Activated naive CD4-positive, alpha-beta T cell treated with anti-CD3 and anti-CD28 coated beads, Interleukin-2, amount 50 U/mL, for 24 hours (primary cell): ENCODE measurements around the gene RBPMS2.

Experiments
- H3K27ac Mint-ChIP-seq: one replicate; pipeline ENCODE4 v1.8.0; 2021; ENCODE audit warnings: mild to moderate bottlenecking, mixed read lengths
- H3K27me3 Mint-ChIP-seq: one replicate; pipeline ENCODE4 v1.8.0; 2021; ENCODE audit warnings: mixed read lengths
- H3K36me3 Mint-ChIP-seq: one replicate; pipeline ENCODE4 v1.8.0; 2021; ENCODE audit warnings: mixed read lengths
- H3K4me1 Mint-ChIP-seq: one replicate; pipeline ENCODE4 v1.8.0; 2021; ENCODE audit warnings: mixed read lengths
- H3K4me3 Mint-ChIP-seq: one replicate; pipeline ENCODE4 v1.8.0; 2021; ENCODE audit warnings: mild to moderate bottlenecking, mixed read lengths
- H3K9me3 Mint-ChIP-seq: one replicate; pipeline ENCODE4 v1.8.0; 2021; ENCODE audit warnings: mixed read lengths

The RBPMS2 gene

DNA sequence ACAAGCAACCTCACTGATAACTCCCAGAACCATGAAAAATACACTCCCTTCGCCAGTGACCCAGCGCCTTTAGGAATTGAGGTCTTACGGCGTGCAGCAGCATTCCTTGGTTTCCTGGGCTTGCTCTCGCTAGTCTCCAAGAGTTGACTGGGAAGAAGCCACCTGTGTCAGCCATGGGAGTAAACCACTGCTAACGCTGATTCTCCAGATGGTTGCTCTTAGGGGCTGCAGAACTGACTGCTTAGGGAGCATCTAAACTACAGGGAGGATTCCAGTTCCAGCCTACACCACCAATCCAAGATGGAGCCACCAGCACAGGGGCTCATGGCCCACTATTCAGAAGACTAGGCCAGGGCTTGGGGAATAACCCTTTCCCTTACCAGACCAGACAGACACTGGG lies 2.4 kb downstream of the RBPMS2 start:
- H3K9me3 Mint-ChIP-seq, result no peaks in the 10 kb centered on the region
- H3K4me3 Mint-ChIP-seq, result no peak overlapping the region
- no peaks in the 10 kb centered on the region for H3K4me1 Mint-ChIP-seq
- no peaks in the 10 kb centered on the region for H3K36me3 Mint-ChIP-seq
- no peak overlapping the region for H3K27ac Mint-ChIP-seq
- peaks cover 24% of the 10 kb centered on the region for H3K27me3 Mint-ChIP-seq

DNA sequence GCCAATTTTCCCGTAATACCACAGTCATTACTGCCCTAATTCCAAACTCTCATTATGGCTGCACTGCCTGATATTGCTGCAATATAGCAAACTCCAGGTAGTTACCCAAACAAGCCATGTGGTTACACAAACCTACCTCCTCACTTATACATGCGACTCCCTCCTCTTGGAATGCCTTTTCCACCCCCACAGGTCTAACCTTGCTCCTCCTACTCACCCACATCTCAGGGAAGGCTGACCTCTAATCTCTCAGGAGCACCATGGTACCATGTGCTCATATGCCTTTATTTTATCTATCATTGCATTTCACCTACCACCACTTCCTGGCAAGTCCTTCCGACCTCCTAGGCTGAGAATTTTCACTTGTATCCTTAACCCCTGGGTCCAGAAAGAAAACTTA lies 2.9 kb downstream of the RBPMS2 start:
- no peaks in the 10 kb centered on the region for H3K4me1 Mint-ChIP-seq
- no peak overlapping the region for H3K4me3 Mint-ChIP-seq
- H3K36me3 Mint-ChIP-seq, result no peaks in the 10 kb centered on the region
- H3K9me3 Mint-ChIP-seq, result no peaks in the 10 kb centered on the region
- H3K27me3 Mint-ChIP-seq, result peaks cover 24% of the 10 kb centered on the region
- no peak overlapping the region for H3K27ac Mint-ChIP-seq

DNA sequence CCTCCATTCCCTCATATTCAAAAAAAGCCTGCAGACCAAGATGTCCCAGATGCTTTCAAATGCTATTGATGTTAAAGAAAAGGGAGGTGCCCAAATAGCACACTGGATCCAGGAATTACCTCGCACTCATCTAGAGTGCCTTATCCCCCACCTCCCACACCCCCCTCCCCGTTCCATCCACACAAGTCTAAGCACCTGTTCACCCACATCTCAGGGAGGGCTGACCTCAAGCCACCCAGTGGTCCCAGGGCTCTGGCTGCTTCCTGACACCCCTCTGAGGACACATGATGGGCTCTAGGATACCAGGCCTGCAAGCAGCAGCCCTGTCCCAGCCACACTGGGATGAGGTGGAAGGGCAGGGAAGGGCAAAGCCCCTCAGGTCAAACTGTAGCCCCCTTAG lies 4.8 kb downstream of the RBPMS2 start:
- no peaks in the 10 kb centered on the region for H3K9me3 Mint-ChIP-seq
- H3K27ac Mint-ChIP-seq, result no peak overlapping the region
- no peak overlapping the region for H3K4me3 Mint-ChIP-seq
- no peaks in the 10 kb centered on the region for H3K36me3 Mint-ChIP-seq
- H3K27me3 Mint-ChIP-seq, result peaks cover 16% of the 10 kb centered on the region
- no peaks in the 10 kb centered on the region for H3K4me1 Mint-ChIP-seq

DNA sequence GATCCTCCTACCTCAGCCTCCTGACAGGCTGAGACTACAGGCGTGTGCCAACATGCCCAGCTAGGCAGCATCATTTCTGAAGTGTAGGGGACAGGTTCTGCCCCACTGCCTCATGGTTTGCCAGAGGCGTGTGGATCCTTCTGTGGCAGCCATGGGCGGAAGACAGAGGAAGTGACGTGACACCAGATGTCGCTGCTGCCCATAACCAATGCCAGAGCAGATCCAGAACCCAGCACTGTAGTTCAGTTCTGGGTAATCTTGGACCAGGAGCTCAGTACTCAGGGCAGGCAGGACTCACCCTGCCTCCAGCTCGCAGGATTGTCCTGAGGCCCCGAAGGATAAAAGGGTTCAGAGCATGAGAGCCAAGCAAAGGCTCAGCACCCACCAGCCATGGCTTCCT lies 8.2 kb downstream of the RBPMS2 start:
- Mint-ChIP-seq H3K4me1 (no peaks in the 10 kb centered on the region), H3K4me3 (no peak overlapping the region), H3K27ac (no peak overlapping the region), H3K36me3 (no peaks in the 10 kb centered on the region), H3K9me3 (no peaks in the 10 kb centered on the region), H3K27me3 (peaks cover 4% of the 10 kb centered on the region)

DNA sequence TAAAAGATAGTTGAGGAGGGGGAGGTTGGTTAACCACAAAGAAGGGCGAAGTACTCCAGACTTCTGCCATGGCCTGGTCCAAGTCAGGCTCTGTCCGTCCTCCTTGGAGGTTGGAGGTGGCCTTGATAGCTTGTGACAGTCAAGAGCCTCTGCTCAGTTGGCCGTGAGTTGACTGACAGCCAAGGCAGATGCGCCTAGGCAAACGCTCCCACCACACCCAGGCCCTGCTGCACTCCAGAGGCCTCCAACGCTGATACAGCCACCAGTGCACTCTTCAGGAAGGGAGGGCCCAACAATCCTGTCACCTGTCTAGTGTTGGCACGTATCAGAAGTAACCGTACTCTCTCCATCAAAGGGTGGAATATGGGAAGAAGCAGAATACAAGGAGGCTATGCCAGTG lies 9.3 kb downstream of the RBPMS2 start:
- Mint-ChIP-seq H3K27ac (no peak overlapping the region), H3K4me3 (no peak overlapping the region), H3K36me3 (no peaks in the 10 kb centered on the region), H3K27me3 (peaks cover 3% of the 10 kb centered on the region), H3K4me1 (no peaks in the 10 kb centered on the region), H3K9me3 (no peaks in the 10 kb centered on the region)

DNA sequence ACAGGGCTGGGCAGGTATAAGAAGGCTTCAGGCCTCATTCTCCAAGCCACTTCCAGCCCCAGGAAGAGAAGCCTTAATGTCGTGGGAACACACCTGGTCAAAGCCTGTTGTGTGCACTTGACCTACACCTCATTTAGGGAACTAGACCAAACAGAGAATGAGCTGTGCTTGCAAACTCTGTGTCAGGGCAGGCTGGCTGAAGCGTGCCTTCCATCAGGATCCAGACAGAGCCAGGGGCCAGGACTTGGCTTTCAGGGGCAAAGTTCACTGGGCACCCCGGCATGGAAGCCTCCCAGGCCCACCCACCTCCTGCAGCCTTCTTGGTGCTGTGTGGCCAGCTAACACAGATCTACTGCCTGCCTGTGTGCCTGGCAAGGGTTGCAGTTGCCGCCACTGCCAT lies 11.5 kb downstream of the RBPMS2 start:
- Mint-ChIP-seq H3K9me3 (no peaks in the 10 kb centered on the region), H3K4me3 (no peak overlapping the region), H3K36me3 (no peaks in the 10 kb centered on the region), H3K4me1 (no peaks in the 10 kb centered on the region), H3K27me3 (peaks cover 1% of the 10 kb centered on the region), H3K27ac (no peak overlapping the region)

DNA sequence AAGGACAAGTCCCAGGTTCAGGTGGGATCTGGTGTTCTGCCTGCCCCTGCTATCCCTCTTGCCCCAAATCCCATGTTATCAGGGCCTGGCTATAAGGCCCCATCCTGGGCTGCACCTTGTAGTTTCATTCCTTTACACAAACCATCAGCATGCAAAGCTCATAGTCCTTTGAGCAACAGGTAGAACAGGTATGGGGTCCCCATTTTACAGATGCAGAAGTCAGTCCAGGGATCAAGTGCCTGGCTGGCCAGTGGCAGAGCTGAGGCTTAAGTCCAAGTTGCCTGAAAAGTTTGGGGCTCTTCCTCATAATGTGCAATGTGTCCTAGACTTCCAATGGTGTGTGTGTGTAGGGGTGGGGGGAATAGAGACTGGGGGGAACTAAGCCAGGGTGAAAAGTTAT lies 11.9 kb downstream of the RBPMS2 start:
- no peak overlapping the region for H3K4me3 Mint-ChIP-seq
- no peaks in the 10 kb centered on the region for H3K4me1 Mint-ChIP-seq
- H3K27ac Mint-ChIP-seq, result no peak overlapping the region
- H3K9me3 Mint-ChIP-seq, result no peaks in the 10 kb centered on the region
- H3K27me3 Mint-ChIP-seq, result peaks cover 1% of the 10 kb centered on the region
- H3K36me3 Mint-ChIP-seq, result no peaks in the 10 kb centered on the region

DNA sequence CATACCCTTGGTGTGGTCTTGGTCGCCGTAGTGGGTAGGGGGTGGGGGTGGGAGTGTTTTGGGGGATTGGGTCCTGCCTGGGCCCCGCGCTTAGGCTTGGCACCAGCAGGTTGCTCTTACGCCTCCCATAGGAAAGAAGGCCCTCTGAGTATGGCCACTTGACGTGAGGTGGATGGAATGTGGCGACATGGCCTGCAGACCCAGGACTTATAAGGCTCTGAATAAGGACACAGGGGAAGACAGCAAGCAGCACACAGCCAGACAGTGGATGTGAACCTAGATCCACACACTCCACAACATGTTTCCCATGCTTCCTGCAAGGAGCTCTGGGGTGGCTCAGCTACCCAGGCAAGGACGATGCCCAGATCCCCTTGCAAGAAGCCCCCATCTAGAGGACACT lies 12.4 kb downstream of the RBPMS2 start:
- Mint-ChIP-seq H3K27ac (no peak overlapping the region), H3K36me3 (no peaks in the 10 kb centered on the region), H3K27me3 (peaks cover under 1% of the 10 kb centered on the region)

DNA sequence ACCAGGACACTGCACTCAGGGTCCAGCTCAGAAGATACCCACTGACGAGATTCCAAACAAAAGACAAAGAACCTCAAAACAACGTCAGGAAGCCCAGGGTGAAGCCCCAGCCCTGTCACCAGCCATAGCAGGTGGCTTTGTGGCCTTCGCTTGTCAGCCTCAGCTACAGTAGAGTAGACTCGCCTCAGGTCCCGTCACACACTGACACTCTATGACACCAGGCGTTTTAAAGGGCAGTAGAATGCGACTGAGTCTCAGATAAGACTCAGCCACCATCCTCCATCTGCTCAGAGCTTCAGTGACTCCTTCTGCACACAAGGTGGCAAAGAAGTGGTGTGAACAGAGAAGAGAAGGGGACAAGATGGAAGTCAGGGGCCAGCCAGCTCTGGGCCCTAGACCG lies 12.8 kb downstream of the RBPMS2 start:
- no peak overlapping the region for H3K4me3 Mint-ChIP-seq
- H3K4me1 Mint-ChIP-seq, result no peaks in the 10 kb centered on the region
- no peak overlapping the region for H3K27ac Mint-ChIP-seq
- H3K9me3 Mint-ChIP-seq, result no peaks in the 10 kb centered on the region
- no peaks in the 10 kb centered on the region for H3K36me3 Mint-ChIP-seq
- H3K27me3 Mint-ChIP-seq, result no peaks in the 10 kb centered on the region

More for the DNA sequence above, 12.4 kb downstream of the RBPMS2 start:
- H3K4me1 Mint-ChIP-seq, result no peaks in the 10 kb centered on the region
- H3K9me3 Mint-ChIP-seq, result no peaks in the 10 kb centered on the region
- no peak overlapping the region for H3K4me3 Mint-ChIP-seq

DNA sequence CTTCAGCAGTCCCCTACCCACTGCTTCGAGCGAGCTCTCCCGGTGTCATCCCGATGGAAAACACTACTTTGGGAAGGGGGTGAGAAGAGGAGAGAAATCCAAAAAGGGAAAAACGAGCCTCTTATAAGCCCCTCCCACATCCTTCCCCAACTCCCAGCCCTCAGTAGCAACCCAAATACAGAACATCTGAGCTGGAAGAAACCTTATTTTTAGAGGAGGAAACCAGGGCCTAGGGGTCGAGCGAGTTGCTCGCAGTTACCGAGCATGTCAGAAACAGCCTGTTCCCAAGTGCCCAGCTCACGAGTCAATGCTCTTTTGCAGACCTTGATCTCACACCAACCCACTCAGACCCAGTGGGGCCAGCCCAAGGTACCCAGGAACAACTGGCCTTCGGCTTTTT lies 14.2 kb downstream of the RBPMS2 start:
- Mint-ChIP-seq H3K36me3 (no peaks in the 10 kb centered on the region), H3K4me3 (no peak overlapping the region), H3K27ac (no peak overlapping the region), H3K27me3 (no peaks in the 10 kb centered on the region), H3K9me3 (no peaks in the 10 kb centered on the region), H3K4me1 (no peaks in the 10 kb centered on the region)

DNA sequence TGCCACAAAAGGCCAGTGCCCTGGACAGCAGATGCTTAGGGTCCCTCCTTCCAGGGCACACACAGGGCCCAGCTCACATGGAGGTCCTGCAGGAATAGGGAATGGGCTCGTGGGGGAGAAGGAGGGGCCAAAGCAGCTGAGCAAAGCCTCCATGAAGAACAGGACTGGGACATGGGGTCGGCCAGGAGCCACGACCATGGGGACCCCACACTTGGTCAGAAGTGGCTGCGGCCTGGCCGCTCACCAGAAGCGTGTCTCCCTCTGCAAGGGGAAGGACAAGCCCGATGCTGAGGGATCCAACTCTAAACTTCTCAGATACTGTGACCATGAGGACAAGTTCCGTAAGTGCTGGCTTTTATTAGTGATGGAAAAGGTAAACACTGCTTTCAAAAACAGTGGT lies 15.3 kb downstream of the RBPMS2 start:
- no peak overlapping the region for H3K4me3 Mint-ChIP-seq
- H3K9me3 Mint-ChIP-seq, result no peaks in the 10 kb centered on the region
- no peaks in the 10 kb centered on the region for H3K36me3 Mint-ChIP-seq
- H3K4me1 Mint-ChIP-seq, result no peaks in the 10 kb centered on the region
- H3K27me3 Mint-ChIP-seq, result no peaks in the 10 kb centered on the region
- no peak overlapping the region for H3K27ac Mint-ChIP-seq

DNA sequence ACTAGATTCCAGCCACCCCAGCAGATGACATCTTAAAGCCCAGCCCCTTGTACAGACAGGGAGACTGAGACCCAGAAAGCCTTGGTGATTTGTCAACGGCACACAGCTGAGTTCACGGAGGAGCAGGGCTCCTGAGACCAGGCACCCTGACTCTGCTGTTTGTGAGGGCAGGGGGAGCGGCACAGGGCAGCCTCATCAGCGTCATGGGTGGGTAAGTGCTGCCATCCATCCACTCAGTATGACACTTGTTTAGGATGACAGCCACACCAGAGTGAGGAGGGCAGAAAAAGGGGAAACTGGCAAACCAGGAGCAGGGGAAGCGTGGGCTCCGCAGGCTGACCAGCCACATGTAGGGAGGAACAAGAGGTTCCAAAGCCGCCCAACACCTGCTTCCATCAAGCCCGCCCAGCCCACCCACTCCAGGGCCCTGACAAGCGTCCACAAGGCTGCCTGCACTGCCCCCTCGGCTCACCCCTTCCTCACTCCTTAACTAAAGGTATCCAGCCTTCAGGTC lies 19.9 kb downstream of the RBPMS2 start:
- Mint-ChIP-seq H3K36me3 (no peaks in the 10 kb centered on the region), H3K4me3 (no peak overlapping the region), H3K27me3 (no peaks in the 10 kb centered on the region), H3K9me3 (no peaks in the 10 kb centered on the region), H3K4me1 (no peaks in the 10 kb centered on the region), H3K27ac (peak overlapping the region; percentile 51)

DNA sequence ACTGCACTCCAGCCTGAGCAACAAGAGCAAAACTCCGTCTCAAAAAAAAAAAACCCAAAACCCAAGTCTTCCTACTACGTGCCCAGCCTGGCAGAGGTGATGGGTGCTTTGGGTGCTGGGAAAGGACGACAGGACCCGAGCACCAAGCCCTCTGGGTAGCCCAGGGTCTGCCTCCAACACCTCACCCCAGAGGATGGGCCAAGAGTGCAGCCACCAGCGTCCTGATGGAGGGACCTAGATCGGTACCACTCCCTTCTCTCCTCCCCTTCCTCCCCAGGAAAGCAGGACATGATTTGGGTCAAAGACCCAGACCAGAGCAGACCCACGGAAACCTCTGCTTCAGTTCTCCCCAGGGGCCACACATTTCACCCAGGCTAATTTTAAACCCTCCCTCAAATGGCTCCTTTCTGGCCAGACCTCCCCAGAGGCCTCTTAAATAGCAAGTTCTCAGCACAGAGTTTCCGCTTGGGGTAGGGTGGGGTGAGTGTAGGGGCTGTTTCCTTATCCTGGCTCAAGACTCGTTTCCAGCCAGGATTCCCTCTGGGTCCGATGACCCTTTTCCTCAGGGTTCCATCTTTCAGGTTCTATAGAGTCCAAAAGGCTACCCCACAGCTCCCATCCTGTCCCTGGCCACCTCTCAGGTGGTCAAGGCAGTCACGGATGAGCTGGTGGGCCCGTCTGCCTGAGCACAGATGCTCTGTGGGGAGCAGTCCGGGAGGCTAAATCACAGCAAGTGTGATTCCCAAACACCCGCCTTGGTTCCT lies 20.5 kb downstream of the RBPMS2 start:
- H3K27ac Mint-ChIP-seq, result no peak overlapping the region
- no peaks in the 10 kb centered on the region for H3K4me1 Mint-ChIP-seq
- no peaks in the 10 kb centered on the region for H3K9me3 Mint-ChIP-seq
- no peaks in the 10 kb centered on the region for H3K36me3 Mint-ChIP-seq
- no peak overlapping the region for H3K4me3 Mint-ChIP-seq
- no peaks in the 10 kb centered on the region for H3K27me3 Mint-ChIP-seq

DNA sequence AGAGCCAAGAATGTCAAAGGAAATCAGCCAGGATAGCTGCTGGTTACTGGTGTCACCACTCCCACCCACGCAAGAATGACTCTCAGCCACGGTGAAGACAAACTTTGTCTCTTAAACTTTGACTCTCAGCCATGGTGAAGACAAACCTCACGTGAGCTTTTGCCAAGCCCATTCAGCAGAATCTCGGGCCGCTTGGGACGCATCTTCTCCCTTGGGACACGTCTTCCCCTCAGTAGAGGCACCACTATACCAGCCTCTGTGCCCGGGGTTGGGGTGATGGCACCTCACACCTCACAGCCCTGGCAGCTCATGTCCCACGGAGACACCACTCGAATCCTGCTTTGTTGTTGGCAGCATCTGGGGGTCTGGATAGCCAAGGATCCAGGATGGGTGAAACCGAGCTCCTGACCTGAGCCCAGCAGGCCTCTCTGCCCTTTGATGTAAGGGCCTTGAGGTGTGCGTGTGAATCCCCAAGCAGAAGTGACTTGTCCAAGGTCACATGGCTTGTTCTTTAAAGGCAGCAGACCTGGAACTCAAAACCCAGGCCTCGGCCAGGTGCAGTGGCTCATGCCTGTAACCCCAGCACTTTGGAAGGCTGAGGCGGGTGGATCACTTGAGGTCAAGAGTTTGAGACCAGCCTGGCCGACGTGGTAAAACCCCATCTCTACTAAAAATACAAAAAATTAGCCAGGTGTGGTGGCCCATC lies 21.8 kb downstream of the RBPMS2 start:
- H3K27me3 Mint-ChIP-seq, result no peaks in the 10 kb centered on the region
- H3K9me3 Mint-ChIP-seq, result no peaks in the 10 kb centered on the region
- no peak overlapping the region for H3K4me3 Mint-ChIP-seq
- H3K36me3 Mint-ChIP-seq, result no peaks in the 10 kb centered on the region
- H3K4me1 Mint-ChIP-seq, result no peaks in the 10 kb centered on the region
- no peak overlapping the region for H3K27ac Mint-ChIP-seq

DNA sequence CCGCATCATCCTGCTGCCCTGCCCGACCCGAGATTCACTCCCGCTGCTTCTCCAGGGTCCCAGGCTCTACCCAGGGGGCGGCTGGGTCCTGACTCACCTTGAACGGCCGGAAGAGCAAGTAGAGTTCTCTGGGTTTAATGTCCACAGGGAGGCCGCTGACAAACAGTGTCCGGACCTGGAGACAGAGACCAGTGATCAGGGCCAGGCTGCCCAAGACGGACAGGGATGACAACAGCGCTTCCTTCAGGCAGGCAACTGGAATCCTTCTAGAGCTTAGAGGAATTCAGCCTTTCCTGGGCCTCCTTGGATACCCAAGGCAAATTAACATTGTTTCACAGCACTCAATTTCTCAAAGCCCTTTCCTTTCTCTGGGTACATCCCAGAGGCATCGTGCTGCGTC lies 23.9 kb downstream of the RBPMS2 start:
- no peaks in the 10 kb centered on the region for H3K4me1 Mint-ChIP-seq
- H3K36me3 Mint-ChIP-seq, result no peaks in the 10 kb centered on the region
- no peaks in the 10 kb centered on the region for H3K9me3 Mint-ChIP-seq
- H3K4me3 Mint-ChIP-seq, result no peak overlapping the region
- no peak overlapping the region for H3K27ac Mint-ChIP-seq
- H3K27me3 Mint-ChIP-seq, result no peaks in the 10 kb centered on the region

DNA sequence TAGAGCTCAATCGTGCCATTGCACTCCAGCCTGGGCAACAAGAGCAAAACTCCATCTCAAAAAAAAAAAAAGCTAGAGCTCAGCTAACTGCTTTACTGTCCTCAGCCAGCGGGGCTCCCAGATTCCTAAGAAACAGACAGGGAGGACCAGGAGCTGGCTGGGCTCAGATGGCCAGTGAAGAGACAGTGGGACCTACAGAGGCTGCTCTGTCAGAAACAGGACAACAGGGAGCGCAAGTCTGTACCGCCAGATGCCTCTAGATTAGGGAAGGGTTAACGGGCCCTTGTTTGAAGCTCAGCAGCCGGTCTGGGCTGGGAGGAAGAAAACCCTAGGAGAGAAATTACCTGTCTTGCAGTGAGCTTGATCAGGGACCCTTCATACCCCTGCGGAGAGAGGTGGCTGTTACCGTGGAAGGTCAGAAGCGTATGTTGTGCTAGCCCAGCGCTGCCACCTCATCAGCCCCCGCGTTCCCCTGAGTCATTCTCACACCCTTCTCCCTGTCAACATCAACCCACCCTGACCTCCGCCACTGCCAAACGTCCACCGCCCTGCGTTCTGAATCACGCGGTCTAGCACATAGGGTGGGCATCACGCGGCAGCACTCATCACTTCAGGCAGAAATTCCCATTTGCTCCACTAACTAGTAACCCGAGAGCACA lies 25.3 kb downstream of the RBPMS2 start:
- no peaks in the 10 kb centered on the region for H3K27me3 Mint-ChIP-seq
- no peaks in the 10 kb centered on the region for H3K9me3 Mint-ChIP-seq
- no peak overlapping the region for H3K27ac Mint-ChIP-seq
- no peaks in the 10 kb centered on the region for H3K36me3 Mint-ChIP-seq
- no peaks in the 10 kb centered on the region for H3K4me1 Mint-ChIP-seq
- no peak overlapping the region for H3K4me3 Mint-ChIP-seq
